ENCODE measurements around the gene TPPP.

TPPP gene

DNA sequence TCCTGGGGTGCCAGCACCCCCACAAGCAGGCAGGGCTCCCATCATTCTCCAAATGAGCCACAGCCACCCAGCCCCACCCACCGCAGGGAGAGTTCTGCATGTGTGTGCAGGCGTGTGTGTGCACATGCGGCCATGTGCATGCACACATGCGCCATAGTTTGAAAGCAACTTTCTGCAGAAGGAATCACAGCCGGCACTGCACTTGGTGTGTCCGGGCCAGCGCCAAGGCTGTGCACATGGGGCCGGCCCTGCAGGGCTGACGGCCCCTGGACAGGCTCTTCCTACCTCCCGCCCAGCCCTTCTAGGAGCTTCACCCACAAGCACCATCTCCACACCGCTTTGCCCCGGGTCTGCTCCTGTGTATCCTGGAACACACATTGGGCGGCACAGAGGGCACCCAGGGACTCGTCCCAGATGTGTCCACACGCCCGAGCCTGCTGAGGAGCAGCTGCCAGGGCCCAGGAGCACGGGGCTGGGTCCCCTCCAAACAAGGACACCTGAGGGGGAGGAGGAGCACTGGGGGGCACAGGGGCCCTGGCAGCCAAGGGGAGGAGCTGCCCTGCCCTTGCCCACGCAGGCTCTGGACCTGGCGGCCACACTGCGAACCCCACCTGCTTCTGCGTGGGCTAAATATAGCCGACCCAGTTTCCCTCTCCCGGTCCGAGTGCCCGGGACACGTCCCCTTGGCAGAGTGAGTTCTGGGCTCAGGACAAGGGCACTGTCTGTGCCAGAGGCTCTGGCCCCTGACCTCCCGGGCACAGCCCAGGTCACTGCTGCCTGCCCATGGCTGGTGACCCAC, 19.1 kb downstream of the TPPP start:
- H3F3A ChIP-seq (ENCODE audit: low read depth): no peaks in the 10 kb centered on the region

DNA sequence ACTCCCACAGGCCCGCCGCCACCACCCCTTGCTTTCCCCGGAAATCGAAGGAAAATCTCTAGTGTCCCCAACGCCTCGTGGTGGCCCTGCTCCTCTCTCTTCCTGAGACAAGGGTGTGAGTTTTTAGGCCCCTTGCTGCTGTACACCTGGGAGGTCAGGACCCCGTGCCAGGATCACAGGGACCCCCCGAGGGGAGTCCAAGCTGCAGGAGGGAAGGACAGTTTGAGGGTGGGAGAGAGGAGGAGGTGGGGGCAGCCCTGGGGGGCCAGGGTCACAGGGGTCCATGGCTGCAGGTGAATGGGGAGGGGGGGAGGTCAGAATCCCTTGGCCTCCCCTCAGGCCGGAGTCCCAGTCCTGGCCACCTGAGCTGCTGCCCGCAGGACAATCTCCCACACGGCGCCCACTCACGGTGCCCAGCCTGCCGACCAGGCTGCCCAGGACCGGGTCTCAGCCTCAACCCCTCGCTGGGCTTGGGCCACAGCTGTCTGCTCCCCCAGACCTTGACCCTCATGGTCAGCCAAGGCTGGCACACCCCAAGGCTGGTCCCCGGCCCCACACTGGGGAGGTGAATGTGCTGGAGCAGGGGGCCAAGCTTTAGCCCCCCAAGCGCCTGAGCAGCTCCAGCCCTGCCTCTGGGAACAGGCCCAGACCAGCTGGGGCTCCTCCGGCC, 19.9 kb downstream of the TPPP start:
- H3K9me3 ChIP-seq (ENCODE audit: insufficient read depth, low read depth, low read length): no peaks in the 10 kb centered on the region
- H3K4me2 ChIP-seq (ENCODE audit: low read depth, low read length, poor library complexity, severe bottlenecking): no peak overlapping the region
- H3K27me3 ChIP-seq (ENCODE audit: insufficient read depth, low read length, poor library complexity, severe bottlenecking): no peaks in the 10 kb centered on the region
- no peak overlapping the region for H3K4me3 ChIP-seq (ENCODE audit: low read length, poor library complexity, severe bottlenecking)
- no peak overlapping the region for H2AFZ ChIP-seq (ENCODE audit: low read length)
- TF ChIP-seq, protein P1, sequence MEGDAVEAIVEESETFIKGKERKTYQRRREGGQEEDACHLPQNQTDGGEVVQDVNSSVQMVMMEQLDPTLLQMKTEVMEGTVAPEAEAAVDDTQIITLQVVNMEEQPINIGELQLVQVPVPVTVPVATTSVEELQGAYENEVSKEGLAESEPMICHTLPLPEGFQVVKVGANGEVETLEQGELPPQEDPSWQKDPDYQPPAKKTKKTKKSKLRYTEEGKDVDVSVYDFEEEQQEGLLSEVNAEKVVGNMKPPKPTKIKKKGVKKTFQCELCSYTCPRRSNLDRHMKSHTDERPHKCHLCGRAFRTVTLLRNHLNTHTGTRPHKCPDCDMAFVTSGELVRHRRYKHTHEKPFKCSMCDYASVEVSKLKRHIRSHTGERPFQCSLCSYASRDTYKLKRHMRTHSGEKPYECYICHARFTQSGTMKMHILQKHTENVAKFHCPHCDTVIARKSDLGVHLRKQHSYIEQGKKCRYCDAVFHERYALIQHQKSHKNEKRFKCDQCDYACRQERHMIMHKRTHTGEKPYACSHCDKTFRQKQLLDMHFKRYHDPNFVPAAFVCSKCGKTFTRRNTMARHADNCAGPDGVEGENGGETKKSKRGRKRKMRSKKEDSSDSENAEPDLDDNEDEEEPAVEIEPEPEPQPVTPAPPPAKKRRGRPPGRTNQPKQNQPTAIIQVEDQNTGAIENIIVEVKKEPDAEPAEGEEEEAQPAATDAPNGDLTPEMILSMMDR (conservative IDR thresholded peaks at IDR 0.05; ENCODE audit: low read length): no peak
- TF ChIP-seq EZH2phosphoT487 (IDR thresholded peaks at IDR 0.05; ENCODE audit: borderline replicate concordance): no peak
- H3K36me3 ChIP-seq (ENCODE audit: insufficient read depth, low read length): peaks cover 4% of the 10 kb centered on the region; the same call in 1 of the 2 replicates
- no peak overlapping the region for H3K9ac ChIP-seq (ENCODE audit: low read depth, low read length, poor library complexity, severe bottlenecking)
- H4K20me1 ChIP-seq (ENCODE audit: insufficient read depth, low read length, poor library complexity, severe bottlenecking): no peaks in the 10 kb centered on the region
- no peaks in the 10 kb centered on the region for H3K4me1 ChIP-seq (ENCODE audit: insufficient read depth, low read length, poor library complexity, severe bottlenecking)
- no peaks in the 10 kb centered on the region for H3F3A ChIP-seq (ENCODE audit: low read depth)
- no peaks in the 10 kb centered on the region for H3K9me2 ChIP-seq (replicated peaks; ENCODE audit: low read depth, low read length)
- no peaks in the 10 kb centered on the region for H3K79me2 ChIP-seq (ENCODE audit: insufficient read depth, low read length)

More for the DNA sequence above, 19.1 kb downstream of the TPPP start:
- Histone ChIP-seq H3K4me1 (ENCODE audit: insufficient read depth, low read length, poor library complexity, severe bottlenecking) (no peaks in the 10 kb centered on the region), H3K4me3 (ENCODE audit: low read length, poor library complexity, severe bottlenecking) (no peak overlapping the region), H2AFZ (ENCODE audit: low read length) (no peak overlapping the region), H3K9me2 (replicated peaks; ENCODE audit: low read depth, low read length) (no peaks in the 10 kb centered on the region), H3K36me3 (ENCODE audit: insufficient read depth, low read length) (no peaks in the 10 kb centered on the region), H3K9me3 (ENCODE audit: insufficient read depth, low read depth, low read length) (no peaks in the 10 kb centered on the region), H4K20me1 (ENCODE audit: insufficient read depth, low read length, poor library complexity, severe bottlenecking) (no peaks in the 10 kb centered on the region), H3K27me3 (ENCODE audit: insufficient read depth, low read length, poor library complexity, severe bottlenecking) (no peaks in the 10 kb centered on the region), H3K79me2 (ENCODE audit: insufficient read depth, low read length) (no peaks in the 10 kb centered on the region), H3K4me2 (ENCODE audit: low read depth, low read length, poor library complexity, severe bottlenecking) (no peak overlapping the region), H3K9ac (ENCODE audit: low read depth, low read length, poor library complexity, severe bottlenecking) (no peak overlapping the region)
- no peak for TF ChIP-seq EZH2phosphoT487 (IDR thresholded peaks at IDR 0.05; ENCODE audit: borderline replicate concordance)

DNA sequence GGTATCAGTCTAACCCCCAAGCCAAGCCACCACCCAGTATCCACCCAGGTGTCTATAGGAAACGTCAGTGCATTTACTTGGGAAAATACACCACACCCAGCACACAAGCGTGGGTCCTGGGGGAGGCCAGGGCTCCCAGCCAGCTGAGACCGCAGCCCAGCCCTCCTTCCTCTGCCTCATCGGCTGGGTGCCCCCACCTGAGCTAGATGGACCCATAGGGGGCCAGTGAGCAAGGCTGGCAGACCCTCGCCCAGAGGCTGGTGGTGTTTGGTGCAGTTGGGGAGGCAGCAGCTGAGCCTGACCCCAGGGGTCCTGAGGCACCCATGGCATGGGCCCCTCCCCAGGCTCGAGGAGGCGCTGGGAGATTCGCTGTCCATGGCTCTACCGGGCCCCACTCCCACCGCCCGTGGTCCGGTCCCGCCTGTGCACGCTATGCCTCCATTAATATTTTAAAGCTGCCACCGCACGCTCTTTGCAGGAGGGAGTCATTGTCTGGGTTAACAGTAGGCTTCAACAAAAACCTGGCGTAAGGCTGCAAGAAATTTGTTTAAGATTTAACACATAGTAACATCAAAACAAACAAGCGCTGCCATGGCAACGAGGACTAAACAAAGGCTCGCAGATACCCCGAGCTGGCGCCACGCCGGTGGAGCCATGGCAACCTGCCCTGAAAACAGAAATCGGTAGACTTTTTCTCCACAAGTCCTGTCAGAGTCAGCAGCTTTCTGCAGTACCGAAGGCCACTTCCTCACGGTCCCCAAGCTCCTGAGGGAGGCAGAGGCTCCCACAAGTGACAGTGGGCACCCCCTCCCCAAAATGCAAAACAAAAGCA, 20.6 kb downstream of the TPPP start:
- no peak for TF ChIP-seq EZH2phosphoT487 (IDR thresholded peaks at IDR 0.05; ENCODE audit: borderline replicate concordance)
- TF ChIP-seq, protein P1 (conservative IDR thresholded peaks at IDR 0.05; ENCODE audit: low read length): no peak
- Histone ChIP-seq H2AFZ (ENCODE audit: low read length) (no peak overlapping the region), H3K79me2 (ENCODE audit: insufficient read depth, low read length) (no peaks in the 10 kb centered on the region), H3K9me3 (ENCODE audit: insufficient read depth, low read depth, low read length) (no peaks in the 10 kb centered on the region), H3K9ac (ENCODE audit: low read depth, low read length, poor library complexity, severe bottlenecking) (no peak overlapping the region), H3K27me3 (ENCODE audit: insufficient read depth, low read length, poor library complexity, severe bottlenecking) (no peaks in the 10 kb centered on the region), H3K4me1 (ENCODE audit: insufficient read depth, low read length, poor library complexity, severe bottlenecking) (no peaks in the 10 kb centered on the region), H3K36me3 (ENCODE audit: insufficient read depth, low read length) (peaks cover 4% of the 10 kb centered on the region; the same call in 1 of the 2 replicates), H3K9me2 (replicated peaks; ENCODE audit: low read depth, low read length) (no peaks in the 10 kb centered on the region), H3K4me2 (ENCODE audit: low read depth, low read length, poor library complexity, severe bottlenecking) (no peak overlapping the region), H4K20me1 (ENCODE audit: insufficient read depth, low read length, poor library complexity, severe bottlenecking) (no peaks in the 10 kb centered on the region), H3F3A (ENCODE audit: low read depth) (peaks cover under 1% of the 10 kb centered on the region; the same call in 1 of the 2 replicates), H3K4me3 (ENCODE audit: low read length, poor library complexity, severe bottlenecking) (no peak overlapping the region)

Data from Loucy (cell line).